ENCODE results near the gene TNFRSF6B.

Gene TNFRSF6B

GRCh38 chr20:63746751-63747315 is 50.4 kb downstream of the TNFRSF6B start:
- in situ Hi-C loops (cut with HindIII; ENCODE audit: low pct_ligation_motif_present, low sequenced_read_pairs), result no loop called here

GRCh38 chr20:63747622-63748069 is 51.2 kb downstream of the TNFRSF6B start:
- no peak for TF ChIP-seq CTCF (IDR thresholded peaks at IDR 0.05; ENCODE audit: low read depth, low read length, missing control alignments)
- in situ Hi-C loops (cut with HindIII; ENCODE audit: low pct_ligation_motif_present, low sequenced_read_pairs), result no loop called here
- H3K27ac ChIP-seq, result no peak overlapping the region
- H3K27me3 ChIP-seq (replicated peaks), result no peaks in the 10 kb centered on the region
- H3K4me3 ChIP-seq (ENCODE audit: low read depth, low read length), result no peak overlapping the region
- H3K36me3 ChIP-seq (replicated peaks), result peaks cover 1% of the 10 kb centered on the region
- no peak for DNase-seq

More at GRCh38 chr20:63746751-63747315, 50.4 kb downstream of the TNFRSF6B start:
- no peak overlapping the region for H3K27ac ChIP-seq
- H3K27me3 ChIP-seq (replicated peaks), result no peaks in the 10 kb centered on the region
- no peak for TF ChIP-seq CTCF (IDR thresholded peaks at IDR 0.05; ENCODE audit: low read depth, low read length, missing control alignments)
- H3K36me3 ChIP-seq (replicated peaks), result peaks cover 8% of the 10 kb centered on the region
- no peak for DNase-seq
- H3K4me3 ChIP-seq (ENCODE audit: low read depth, low read length), result no peak overlapping the region
